ENCODE data around the gene CEP112. TPM values are rescaled to one million over a fixed set of nuclear protein-coding genes. Genes with fewer than 3 reads are reported as not detected.

CEP112 gene
- total and polyA plus RNA-seq, 2 of the 8 experiments (the other 6 are each of a cell fraction or from before 2014, with no cell fraction given), result 0.62 to 3.1 TPM

- TF ChIP-seq PHF8 (conservative IDR thresholded peaks at IDR 0.05; ENCODE audit: low read depth, low read length) (no peak), BACH1 (IDR thresholded peaks at IDR 0.05; ENCODE audit: low read length) (no peak), HDAC6 (IDR thresholded peaks at IDR 0.05; ENCODE audit: low read depth, low read length) (no peak), CHD1 (IDR thresholded peaks at IDR 0.05; ENCODE audit: low read depth, low read length) (no peak), SUZ12 (IDR thresholded peaks at IDR 0.05; ENCODE audit: low read length) (no peak), SP2 (IDR thresholded peaks at IDR 0.05; ENCODE audit: low read length) (no peak)
These were observed 394.8 kb downstream of the CEP112 start (continued) for GRCh38 chr17:65797101-65797500.

All from H1 (cell line).